C1 segment of cervical spinal cord (tissue), 14 donors: Measurements from ENCODE around the gene RABL2A.
"Not testable (repeated sequence)": the region's sequence is repeated elsewhere in the genome, so short reads cannot be mapped to it uniquely, and the experiment has no call there.

Experiments used
- DNase-seq, 14 donors: peaks; one replicate each; lab custom pipeline; 2025; lab: John Stamatoyannopoulos, UW

Gene RABL2A

DNA sequence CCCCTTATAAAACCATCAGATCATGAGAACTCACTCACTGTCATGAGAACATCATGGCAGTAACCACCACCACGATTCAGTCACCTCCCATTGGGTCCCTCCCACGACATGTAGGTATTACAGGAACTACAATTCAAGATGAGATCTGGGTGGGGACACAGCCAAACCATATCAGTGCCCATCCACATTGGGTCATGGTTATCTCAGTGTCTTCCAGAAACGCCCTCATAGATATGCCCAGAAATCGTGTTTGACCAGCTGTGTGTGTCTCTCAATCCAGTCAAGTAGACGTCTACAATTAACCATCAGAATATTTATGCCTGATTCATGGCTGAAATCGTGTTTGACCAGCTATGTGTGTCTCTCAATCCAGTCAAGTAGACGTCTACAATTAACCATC lies 17.2 kb upstream of the RABL2A start:
- not testable (repeated sequence) for DNase-seq

DNA sequence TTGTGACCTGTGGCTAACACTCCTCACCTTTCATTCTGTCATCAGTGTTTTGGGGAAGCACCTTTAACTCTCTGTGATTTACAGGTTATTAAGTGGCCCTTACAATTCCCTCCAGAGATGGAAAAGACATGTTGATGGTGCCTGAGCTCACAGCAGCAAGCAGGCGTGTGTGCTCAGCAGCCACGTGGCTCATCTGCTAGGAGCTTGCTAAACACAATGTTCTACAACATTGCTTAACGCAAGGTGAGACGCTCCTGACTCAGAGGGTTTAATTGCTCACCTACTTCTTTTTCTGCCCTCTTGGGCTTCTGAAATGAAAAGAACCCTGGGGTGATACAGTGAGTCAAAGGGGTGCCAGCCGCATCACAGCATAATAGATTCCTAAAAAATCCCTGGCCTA lies 6.1 kb upstream of the RABL2A start:
- not testable (repeated sequence) for DNase-seq

DNA sequence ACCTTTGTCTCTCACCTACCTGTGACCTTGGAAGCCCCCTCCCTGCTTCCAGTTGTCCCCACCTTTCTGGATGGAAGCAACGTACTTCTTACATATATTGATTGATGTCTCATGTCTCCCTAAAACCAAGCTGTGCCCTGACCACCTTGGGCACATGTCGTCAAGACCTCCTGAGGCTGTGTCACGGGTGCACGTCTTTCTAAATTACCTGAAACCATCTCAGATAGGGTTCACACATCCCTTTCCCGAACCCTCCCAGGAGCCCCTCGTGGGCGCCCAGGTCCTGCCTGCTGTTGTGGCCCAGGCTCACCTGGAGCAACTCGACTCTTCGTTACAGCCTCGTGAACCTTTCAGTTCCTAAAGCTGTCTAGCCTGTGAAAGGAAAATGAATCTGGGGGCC lies 1.2 kb upstream of the RABL2A start:
- not testable (repeated sequence) for DNase-seq

DNA sequence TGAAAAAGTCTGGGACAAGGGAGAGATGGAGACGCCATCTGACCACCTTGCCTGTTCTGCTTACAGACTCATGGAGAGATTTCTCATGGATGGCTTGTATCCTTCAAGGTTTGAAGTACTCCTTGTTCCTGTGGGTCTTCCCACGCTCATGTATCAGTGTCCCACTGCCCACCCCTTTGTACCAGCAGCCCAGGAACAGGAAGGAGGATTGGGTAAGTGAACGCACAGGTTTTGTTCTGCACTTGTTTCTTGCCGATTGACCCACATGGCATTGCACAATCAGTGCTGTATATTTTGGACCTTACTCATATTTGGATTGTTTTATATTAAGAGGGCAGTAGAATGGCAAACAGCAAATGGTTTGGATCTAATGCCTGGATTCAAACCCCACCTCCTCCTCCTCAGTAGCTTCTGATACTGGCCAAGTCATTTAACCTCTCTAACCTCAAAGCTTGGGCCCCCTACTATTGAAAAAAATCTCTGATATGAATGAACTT lies 5.8 kb downstream of the RABL2A start:
- DNase-seq, result not testable (repeated sequence)

DNA sequence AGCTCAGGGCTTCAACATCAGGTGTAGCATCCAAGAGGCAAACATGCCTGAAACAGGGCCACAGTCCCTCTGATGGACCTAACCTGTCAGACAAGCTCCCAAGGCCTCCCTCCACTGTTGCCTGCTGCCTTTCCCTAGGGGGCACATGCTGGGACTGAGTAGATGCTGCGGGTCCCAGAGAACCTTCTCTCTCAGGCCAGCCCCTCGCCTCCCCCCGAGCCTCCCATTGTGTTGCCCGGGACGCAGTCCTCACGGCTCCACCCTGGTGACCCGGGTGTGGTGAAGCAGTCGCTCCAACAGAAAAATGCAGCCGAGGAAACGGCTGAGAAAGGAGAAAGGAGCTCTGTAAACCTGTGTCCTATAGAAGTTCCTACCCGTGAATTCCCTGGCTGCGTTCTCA lies 8.3 kb downstream of the RABL2A start:
- not testable (repeated sequence) for DNase-seq

DNA sequence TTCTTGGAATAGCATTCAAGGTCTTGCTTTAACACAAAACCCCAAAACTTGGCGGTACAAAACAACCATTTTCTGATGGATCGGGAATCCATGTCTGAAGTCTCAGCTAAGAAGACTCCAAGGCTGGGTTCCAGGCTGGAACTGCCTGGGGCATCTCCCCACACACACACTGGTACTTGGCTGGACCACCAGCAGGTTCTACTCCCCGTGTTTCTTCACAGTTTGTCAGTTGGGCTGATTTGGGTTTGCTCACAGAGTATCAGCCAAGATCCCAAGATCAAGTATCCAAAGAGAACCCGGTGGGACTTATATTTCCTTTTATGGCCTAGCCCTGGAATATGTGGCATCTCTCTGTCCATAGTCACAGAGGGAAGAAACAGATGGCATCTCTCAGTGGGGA lies 9.2 kb downstream of the RABL2A start:
- not testable (repeated sequence) for DNase-seq

DNA sequence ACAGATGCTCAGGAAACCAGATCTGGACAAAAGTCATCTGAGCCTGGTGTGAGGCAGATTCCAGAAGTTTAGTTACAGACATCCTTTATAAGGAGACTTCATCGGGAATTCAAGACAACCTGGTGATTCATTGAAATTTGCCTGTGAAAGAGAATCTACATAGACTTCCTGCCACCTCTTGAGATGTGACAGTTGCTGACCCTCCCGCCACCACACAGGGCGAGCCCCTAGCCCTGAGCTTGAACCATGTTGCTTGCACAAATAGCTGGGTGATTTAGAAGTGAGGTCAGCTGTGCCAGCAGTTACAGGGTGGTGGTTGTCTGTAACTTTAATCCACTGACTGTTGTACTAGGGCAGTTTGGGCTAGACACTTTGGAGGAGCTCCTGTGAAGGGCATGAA lies 11.0 kb downstream of the RABL2A start:
- not testable (repeated sequence) for DNase-seq

DNA sequence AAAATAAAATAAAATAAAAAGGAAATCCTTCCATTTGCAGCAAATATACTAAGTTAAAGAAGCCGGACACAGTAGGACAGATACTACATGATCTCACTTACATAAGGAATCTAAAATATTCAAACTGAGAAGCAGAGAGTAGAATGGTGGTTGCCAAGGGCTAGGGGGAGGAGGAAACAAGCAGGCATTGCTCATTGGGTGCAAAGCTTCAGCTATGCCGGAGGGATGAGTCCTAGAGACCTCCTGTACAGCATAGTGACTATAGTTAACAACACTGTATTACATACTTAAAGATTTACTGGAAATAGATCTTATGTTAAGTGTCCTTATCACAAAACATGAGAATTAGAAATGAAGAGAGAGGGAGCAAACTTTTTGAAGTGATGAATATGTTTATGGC lies 19.2 kb downstream of the RABL2A start:
- DNase-seq, result not testable (repeated sequence)

DNA sequence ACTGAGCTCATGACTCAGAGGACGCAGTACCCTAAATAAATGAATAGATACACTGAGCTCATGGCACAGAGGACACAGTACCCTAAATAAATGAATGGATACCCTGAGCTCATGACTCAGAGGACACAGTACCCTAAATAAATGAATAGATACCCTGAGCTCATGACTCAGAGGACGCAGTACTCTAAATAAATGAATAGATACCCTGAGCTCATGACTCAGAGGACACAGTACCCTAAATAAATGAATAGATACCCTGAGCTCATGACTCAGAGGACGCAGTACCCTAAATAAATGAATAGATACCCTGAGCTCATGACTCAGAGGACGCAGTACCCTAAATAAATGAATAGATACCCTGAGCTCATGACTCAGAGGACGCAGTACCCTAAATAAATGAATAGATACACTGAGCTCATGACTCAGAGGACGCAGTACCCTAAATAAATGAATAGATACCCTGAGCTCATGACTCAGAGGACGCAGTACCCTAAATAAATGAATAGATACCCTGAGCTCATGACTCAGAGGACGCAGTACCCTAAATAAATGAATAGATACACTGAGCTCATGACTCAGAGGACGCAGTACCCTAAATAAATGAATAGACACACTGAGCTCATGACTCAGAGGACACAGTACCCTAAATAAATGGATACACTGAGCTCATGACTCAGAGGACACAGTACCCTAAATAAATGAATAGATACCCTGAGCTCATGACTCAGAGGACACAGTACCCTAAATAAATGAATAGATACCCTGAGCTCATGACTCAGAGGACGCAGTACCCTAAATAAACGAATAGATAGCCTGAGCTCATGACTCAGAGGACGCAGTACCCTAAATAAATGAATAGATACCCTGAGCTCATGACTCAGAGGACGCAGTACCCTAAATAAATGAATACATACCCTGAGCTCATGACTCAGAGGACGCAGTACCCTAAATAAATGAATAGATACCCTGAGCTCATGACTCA lies 24.1 kb downstream of the RABL2A start:
- not testable (repeated sequence) for DNase-seq

DNA sequence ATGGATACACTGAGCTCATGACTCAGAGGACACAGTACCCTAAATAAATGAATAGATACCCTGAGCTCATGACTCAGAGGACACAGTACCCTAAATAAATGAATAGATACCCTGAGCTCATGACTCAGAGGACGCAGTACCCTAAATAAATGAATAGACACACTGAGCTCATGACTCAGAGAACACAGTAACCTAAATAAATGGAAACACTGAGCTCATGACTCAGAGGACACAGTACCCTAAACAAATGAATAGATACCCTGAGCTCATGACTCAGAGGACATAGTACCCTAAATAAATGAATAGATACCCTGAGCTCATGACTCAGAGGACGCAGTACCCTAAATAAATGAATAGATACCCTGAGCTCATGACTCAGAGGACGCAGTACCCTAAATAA lies 25.5 kb downstream of the RABL2A start:
- not testable (repeated sequence) for DNase-seq

DNA sequence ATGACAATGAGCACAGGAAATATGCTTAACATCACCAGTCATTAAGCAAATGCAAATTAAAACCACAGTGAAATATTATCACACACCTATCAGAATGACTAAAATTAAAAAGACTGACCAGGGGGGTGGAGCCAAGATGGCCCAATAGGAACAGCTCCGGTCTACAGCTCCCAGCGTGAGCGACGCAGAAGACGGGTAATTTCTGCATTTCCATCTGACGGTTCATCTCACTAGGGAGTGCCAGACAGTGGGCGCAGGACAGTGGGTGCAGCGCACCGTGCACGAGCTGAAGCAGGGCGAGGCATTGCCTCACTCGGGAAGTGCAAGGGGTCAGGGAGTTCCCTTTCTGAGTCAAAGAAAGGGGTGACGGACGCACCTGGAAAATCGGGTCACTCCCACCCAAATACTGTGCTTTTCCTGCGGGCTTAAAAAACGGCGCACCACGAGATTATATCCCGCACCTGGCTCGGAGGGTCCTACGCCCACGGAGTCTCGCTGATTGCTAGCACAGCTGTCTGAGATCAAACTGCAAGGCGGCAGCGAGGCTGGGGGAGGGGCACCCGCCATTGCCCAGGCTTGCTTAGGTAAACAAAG lies 29.1 kb downstream of the RABL2A start:
- not testable (repeated sequence) for DNase-seq

DNA sequence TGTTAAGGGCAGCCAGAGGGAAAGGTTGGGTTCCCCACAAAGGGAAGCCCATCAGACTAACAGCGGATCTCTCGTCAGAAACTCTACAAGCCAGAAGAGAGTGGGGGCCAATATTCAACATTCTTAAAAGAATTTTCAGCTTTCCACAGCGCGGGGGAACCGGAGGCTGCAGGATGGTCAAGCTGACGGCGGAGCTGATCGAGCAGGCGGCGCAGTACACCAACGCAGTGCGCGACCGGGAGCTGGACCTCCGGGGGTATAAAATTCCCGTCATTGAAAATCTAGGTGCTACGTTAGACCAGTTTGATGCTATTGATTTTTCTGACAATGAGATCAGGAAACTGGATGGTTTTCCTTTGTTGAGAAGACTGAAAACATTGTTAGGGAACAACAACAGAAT lies 30.7 kb downstream of the RABL2A start:
- DNase-seq, result not testable (repeated sequence)

DNA sequence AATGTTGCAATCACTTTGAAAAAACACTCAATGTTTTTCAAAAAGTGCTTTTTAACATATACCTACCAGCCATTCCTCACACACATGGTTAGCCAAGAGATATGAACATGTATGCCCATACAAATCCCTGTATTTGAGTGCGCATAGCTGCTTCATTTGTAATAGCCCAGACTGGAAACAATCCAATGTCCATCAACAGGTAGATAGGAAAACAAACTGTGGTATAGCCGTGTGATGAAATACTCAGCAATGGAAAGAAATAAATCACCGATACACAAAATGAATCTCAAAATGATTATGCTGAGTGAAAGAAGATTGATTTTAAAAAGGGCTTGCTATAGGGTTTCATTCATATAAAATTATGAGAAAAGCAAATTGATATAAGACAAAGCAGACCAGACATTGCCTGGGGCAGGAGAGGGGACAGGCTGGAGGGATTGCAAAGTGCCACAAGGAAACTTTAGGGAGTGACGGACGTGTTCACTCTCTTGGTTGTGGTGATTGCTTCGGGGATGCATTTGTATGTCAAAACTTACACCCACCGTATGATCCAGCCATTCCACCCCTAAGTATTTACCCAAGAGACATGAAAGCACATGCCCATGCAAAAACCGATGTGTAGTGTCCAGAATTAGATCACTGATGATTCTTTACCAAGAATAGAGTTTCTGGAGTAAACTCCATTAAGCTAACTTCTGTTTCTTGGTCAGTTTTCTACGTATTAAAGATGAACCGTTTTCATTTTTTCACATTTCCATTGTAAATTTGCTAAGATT lies 36.4 kb downstream of the RABL2A start:
- DNase-seq, result not testable (repeated sequence)

DNA sequence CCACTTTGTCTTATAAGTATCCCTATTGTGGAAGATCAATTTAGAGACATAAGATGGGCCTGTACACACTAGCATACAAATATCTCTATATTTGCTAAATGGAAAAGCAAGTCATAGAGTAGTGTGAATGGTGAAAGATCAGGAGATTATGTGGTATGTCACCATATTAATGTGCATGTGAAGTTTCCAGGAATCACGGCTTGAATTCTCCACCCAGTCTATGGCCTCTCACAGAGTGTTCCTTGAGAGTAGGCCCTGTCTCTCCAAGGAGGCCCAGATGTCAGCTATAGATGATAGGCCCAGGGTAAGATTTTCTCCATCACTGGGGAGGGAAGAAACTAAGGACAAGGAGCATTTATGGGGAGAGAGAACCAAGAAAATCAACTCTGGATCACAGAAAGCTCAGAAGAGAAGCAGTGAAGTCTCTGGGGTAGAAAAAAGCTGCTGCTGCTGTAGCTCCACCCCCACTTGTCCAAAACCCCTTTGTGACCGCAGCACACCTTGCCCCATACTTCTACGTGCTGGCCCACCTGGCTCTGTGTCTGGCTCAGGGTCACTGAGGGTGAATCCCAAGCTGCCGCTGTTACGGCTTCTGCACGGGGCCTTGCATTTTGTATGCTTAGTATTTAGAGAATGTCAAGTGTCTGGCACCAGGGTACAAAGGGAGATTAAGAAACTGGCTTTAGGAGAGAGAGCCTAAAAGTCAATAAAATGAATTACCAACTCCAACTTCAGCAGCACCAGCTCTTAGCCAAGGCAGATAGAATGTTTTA lies 37.9 kb downstream of the RABL2A start:
- not testable (repeated sequence) for DNase-seq

DNA sequence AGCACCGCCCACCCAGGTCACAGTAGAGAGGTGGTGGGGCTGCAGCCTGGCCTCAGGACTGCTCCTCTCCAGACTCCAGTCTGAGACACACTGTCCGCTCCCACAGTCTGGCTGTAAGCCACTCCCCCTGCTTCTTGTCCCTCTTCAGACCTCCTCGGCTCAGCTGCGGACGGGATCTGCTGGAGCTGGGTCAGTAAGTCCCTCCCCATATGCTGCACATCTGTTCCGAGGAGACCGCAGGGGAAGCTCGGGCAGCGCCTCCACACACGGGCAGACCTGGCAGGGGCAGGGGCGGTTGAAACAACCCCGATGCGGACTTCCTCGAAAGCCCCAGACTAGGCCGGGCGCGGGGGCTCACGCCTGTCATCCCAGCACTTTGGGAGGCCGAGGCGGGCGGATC lies 41.9 kb downstream of the RABL2A start:
- not testable (repeated sequence) for DNase-seq

DNA sequence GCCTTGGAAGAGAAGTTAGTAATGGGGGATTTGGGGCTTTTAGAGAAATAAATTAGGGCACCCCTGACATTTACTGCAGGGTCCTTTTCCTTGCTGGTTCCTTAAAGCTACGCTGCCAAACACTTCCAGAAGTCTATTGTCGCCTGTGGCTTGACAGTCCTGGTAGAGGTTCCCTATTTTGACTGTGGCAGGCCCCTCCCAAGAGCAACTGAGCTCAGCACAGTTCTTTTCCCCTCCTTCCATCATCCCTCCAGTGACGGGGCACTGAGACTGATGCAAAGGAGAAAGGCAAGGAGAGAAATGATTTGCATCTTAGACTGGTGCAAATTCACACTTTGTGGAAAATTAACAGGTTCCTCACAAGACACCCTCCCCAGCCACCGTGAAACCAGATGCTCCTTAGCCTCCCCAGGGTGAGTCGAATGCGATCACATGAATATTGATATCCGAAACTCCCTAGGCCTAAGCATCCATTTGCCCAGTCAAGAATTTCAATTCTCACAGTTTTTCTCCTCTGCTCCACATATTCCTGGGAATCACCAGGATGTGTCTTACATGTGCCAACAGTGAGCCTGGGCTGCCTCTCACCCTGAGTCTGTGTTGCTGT lies 45.4 kb downstream of the RABL2A start:
- DNase-seq, result no peak

DNA sequence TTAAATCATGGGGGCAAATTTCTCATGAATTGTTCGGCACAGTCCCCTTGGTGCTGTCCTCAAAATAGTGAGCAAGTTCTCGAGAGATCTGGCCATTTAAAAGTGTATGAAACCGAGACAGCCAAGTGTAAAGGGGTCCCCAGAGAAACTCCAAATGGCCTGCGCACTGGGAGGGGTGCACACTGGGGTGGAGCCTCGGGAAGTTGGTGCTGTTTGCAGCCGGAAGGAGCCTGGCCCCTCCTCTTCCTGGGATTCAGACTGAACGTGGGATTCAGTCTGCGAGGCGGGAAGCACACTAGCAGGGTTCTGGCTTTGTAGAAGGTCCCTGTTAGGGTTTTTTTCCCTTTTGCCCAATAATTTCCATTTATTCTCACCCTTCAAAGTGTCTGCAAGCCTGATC lies 48.8 kb downstream of the RABL2A start:
- DNase-seq, result no peak

DNA sequence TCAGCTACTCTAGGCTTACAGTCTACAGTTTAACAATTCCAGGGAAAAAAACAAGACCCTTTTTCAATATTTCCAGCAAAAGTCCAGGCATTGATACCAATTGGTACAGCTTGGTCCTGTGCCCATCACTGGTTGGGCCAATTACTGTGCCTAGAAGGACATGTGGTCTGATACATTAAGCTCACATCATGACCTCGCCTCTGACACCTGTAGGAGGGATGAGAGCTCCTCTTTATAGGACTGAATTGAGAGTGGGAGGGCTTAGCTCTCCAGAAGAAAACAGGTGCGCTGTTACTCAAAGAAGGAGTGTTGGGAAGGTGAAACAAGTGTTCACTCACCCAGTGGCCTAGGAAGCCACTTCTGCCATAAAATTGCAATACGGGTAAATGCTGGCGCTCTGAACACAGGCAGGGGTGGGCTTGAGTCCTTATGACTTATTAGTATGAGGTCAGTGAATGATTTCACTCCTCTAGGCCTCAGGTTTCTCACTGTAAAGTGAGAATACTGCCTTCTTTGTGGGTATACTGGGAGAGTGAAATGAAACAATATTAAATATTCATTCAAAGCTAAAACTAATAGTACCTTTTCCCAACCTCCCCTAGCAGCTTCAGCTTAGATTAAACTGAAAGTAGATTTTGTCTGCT lies 49.7 kb downstream of the RABL2A start:
- DNase-seq, result no peak

DNA sequence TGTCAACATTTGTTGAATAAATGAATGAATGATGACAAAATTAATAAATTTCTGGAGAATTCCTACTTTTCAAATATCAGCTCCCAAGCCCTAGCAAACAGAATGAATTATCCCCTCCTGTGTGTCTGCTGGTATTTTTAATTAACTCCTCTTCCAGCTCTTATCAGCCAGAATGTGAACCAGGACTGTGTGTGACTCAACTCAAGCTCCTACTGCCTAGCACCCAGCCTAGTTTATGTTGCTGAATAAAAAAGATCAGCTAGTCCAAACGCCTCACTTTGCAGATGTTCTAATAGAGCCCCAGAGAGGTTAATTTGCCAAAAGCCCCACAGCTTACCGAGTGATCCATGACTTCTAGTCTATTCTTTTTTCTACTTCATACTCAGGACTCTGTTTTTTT lies 50.3 kb downstream of the RABL2A start:
- no peak for DNase-seq

DNA sequence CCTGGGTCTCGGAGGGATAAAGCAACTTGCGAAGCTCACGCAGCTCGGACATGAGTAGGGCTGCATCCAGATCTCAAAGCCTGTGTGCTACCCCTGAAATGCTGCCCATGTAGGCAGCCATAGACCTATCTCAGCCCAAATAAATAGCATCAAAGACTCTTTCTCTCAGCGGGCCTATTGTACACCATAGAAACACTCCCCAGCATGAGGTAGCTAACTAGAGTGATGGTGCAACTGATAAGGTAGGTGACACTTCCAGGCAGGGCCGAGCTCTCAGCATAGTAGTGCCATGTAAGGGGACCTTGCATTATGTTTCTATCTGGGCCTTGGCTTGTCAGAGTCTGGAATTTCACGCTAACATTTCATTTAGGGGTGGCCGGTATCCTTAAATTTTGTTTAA lies 52.4 kb downstream of the RABL2A start:
- DNase-seq, result no peak
